ENCODE measurements around the gene POLR2E.

The POLR2E gene

GRCh38 chr19:1089126-1089771, 5.9 kb downstream of the POLR2E start:
- no peak for TF ChIP-seq CTCF (IDR thresholded peaks at IDR 0.05; ENCODE audit: low read depth, low read length)
- no peak overlapping the region for H3K4me3 ChIP-seq (ENCODE audit: low read depth, low read length)

GRCh38 chr19:1088416-1089010, 6.7 kb downstream of the POLR2E start:
- no peak overlapping the region for H3K4me3 ChIP-seq (ENCODE audit: low read depth, low read length)
- TF ChIP-seq CTCF (IDR thresholded peaks at IDR 0.05; ENCODE audit: low read depth, low read length), result no peak

GRCh38 chr19:1087813-1088415, 7.3 kb downstream of the POLR2E start:
- no peak overlapping the region for H3K4me3 ChIP-seq (ENCODE audit: low read depth, low read length)
- no peak for TF ChIP-seq CTCF (IDR thresholded peaks at IDR 0.05; ENCODE audit: low read depth, low read length)

- no peak for TF ChIP-seq CTCF (IDR thresholded peaks at IDR 0.05; ENCODE audit: low read depth, low read length)
- no peak overlapping the region for H3K4me3 ChIP-seq (ENCODE audit: low read depth, low read length)
These were observed 8.6 kb downstream of the POLR2E start for GRCh38 chr19:1086613-1087012.

GRCh38 chr19:1085676-1086442, 9.3 kb downstream of the POLR2E start:
- H3K4me3 ChIP-seq (ENCODE audit: low read depth, low read length), result no peak overlapping the region
- no peak for TF ChIP-seq CTCF (IDR thresholded peaks at IDR 0.05; ENCODE audit: low read depth, low read length)

- TF ChIP-seq CTCF (IDR thresholded peaks at IDR 0.05; ENCODE audit: low read depth, low read length), result no peak
- H3K4me3 ChIP-seq (ENCODE audit: low read depth, low read length), result no peak overlapping the region
These were observed 10.0 kb downstream of the POLR2E start for GRCh38 chr19:1085053-1085658.
